CD8-positive, alpha-beta memory T cell (primary cell): ENCODE data around the gene EXOC2. TPM values are rescaled to one million over a fixed set of nuclear protein-coding genes. Genes with fewer than 3 reads are reported as not detected.
"Not testable (repeated sequence)": the region's sequence is repeated elsewhere in the genome, so short reads cannot be mapped to it uniquely, and the experiment has no call there.

Experiments used
- CTCF ChIA-PET: fragments of 350-600 bp; sonication (Branson Sonifier 250); formaldehyde crosslinking; loops from one replicate; lab custom pipeline; 2021; ENCODE audit warnings: antibody characterized with exemption; lab: Charles Lee
- POLR2A ChIA-PET: fragments of 350-600 bp; sonication (Branson Sonifier 250); formaldehyde crosslinking; loops from one replicate; lab custom pipeline; 2021; ENCODE audit warnings: antibody characterized with exemption; lab: Charles Lee
- DNase-seq, 5 donors: peaks; one replicate each; pipeline versions ENCODE4 v3.0.0 to v3.0.0-alpha.2; 2020 to 2022; ENCODE audit warnings: mixed read lengths in 1 of 5
- H3K27ac ChIP-seq: one replicate; pipeline ENCODE4 v1.7.0; 2013; ENCODE audit warnings: low read depth, mild to moderate bottlenecking, low read length, moderate library complexity
- H3K27me3 ChIP-seq: 2 replicates; pipeline ENCODE4 v1.7.0; 2013; ENCODE audit warnings: low read length, mild to moderate bottlenecking; ENCODE audit not compliant: insufficient read depth, poor library complexity, severe bottlenecking
- H3K36me3 ChIP-seq: 2 replicates; pipeline ENCODE4 v1.7.0; 2013; ENCODE audit warnings: mild to moderate bottlenecking, low read length, moderate library complexity; ENCODE audit not compliant: insufficient read depth
- H3K4me1 ChIP-seq: 2 replicates; pipeline ENCODE4 v1.7.0; 2013; ENCODE audit warnings: mild to moderate bottlenecking, low read length, moderate library complexity; ENCODE audit not compliant: insufficient read depth
- H3K4me3 ChIP-seq: 2 replicates; pipeline ENCODE4 v1.7.0; 2013; ENCODE audit warnings: mild to moderate bottlenecking, low read length
- H3K9me3 ChIP-seq: 2 replicates; pipeline ENCODE4 v1.7.0; 2013; ENCODE audit warnings: mild to moderate bottlenecking, low read length
- H3K27ac Mint-ChIP-seq, 8 donors: one replicate each; pipeline ENCODE4 v1.8.0; 2020 to 2021; ENCODE audit warnings: mixed read lengths in 8 of 8, mild to moderate bottlenecking in 6 of 8, inconsistent platforms in 3 of 8, moderate library complexity in 3 of 8
- H3K27me3 Mint-ChIP-seq, 2 donors: one replicate each; pipeline ENCODE4 v1.8.0; 2020 to 2021; ENCODE audit warnings: mixed read lengths in 2 of 2, mild to moderate bottlenecking in 1 of 2, moderate library complexity in 1 of 2
- H3K36me3 Mint-ChIP-seq, 3 donors: one replicate each; pipeline ENCODE4 v1.8.0; 2020 to 2021; ENCODE audit warnings: mixed read lengths in 3 of 3, inconsistent platforms in 1 of 3, mild to moderate bottlenecking in 1 of 3
- H3K4me1 Mint-ChIP-seq, 3 donors: one replicate each; pipeline ENCODE4 v1.8.0; 2020 to 2021; ENCODE audit warnings: mixed read lengths in 3 of 3, inconsistent platforms in 1 of 3, mild to moderate bottlenecking in 1 of 3
- H3K4me3 Mint-ChIP-seq, 7 donors: one replicate each; pipeline ENCODE4 v1.8.0; 2020 to 2021; ENCODE audit warnings: mixed read lengths in 7 of 7, mild to moderate bottlenecking in 6 of 7, moderate library complexity in 4 of 7, inconsistent platforms in 2 of 7
- H3K9me3 Mint-ChIP-seq, 5 donors: one replicate each; pipeline ENCODE4 v1.8.0; 2020 to 2022; ENCODE audit warnings: mixed read lengths in 5 of 5, mild to moderate bottlenecking in 3 of 5, moderate library complexity in 2 of 5, inconsistent platforms in 1 of 5
- polyA plus RNA-seq: library from polyadenylated mRNA; unstranded; fragments of 300-500 nt; fragmentation: Illumina TruSeq; gene quantifications from one replicate; pipeline ENCODE4 v1.2.3, GENCODE V29; 2021
- total RNA-seq, 2 experiments: library from RNA; stranded (reverse); gene quantifications; one replicate each; pipeline ENCODE4 v1.2.3, GENCODE V29; 2021

Gene EXOC2
- total and polyA plus RNA-seq, 3 experiments from 2014 or later: 41.5 to 44.6 (median 43.1) TPM

GRCh38 chr6:667253-667927, 25.5 kb downstream of the EXOC2 start:
- CTCF ChIA-PET: no interaction called here
- Mint-ChIP-seq H3K4me1 (peaks cover 41 to 51% (median 42%) of the 10 kb centered on the region in 3 donors), H3K36me3 (peaks cover 5 to 20% (median 9%) of the 10 kb centered on the region in 3 donors), H3K27ac (no peak overlapping the region), H3K9me3 (peaks cover 0 to 6% (median 3%) of the 10 kb centered on the region in 5 donors), H3K27me3 (peaks cover 0 to 1% of the 10 kb centered on the region in 2 donors), H3K4me3 (no peak overlapping the region)
- no peak for DNase-seq
- H3K27me3 ChIP-seq: no peaks in the 10 kb centered on the region
- POLR2A ChIA-PET: no interaction called here
- no peaks in the 10 kb centered on the region for H3K9me3 ChIP-seq
- no peak overlapping the region for H3K4me3 ChIP-seq
- H3K27ac ChIP-seq: no peak overlapping the region
- peaks cover 7% of the 10 kb centered on the region for H3K4me1 ChIP-seq
- no peaks in the 10 kb centered on the region for H3K36me3 ChIP-seq

GRCh38 chr6:665403-666267, 27.3 kb downstream of the EXOC2 start:
- ChIA-PET CTCF (no interaction called here), POLR2A (no interaction called here)
- H3K4me1 Mint-ChIP-seq: peaks cover 51 to 67% (median 54%) of the 10 kb centered on the region in 3 donors
- Histone ChIP-seq H3K27me3 (no peaks in the 10 kb centered on the region), H3K27ac (no peak overlapping the region), H3K36me3 (no peaks in the 10 kb centered on the region), H3K9me3 (no peaks in the 10 kb centered on the region), H3K4me3 (no peak overlapping the region), H3K4me1 (peaks cover 21% of the 10 kb centered on the region)
- peaks cover 0 to 6% (median 3%) of the 10 kb centered on the region in 5 donors for H3K9me3 Mint-ChIP-seq
- H3K36me3 Mint-ChIP-seq: peaks cover 3 to 16% (median 5%) of the 10 kb centered on the region in 3 donors
- no peak overlapping the region for H3K4me3 Mint-ChIP-seq
- H3K27me3 Mint-ChIP-seq: peaks cover 0 to 1% of the 10 kb centered on the region in 2 donors
- no peak overlapping the region for H3K27ac Mint-ChIP-seq
- DNase-seq: no peak

DNA sequence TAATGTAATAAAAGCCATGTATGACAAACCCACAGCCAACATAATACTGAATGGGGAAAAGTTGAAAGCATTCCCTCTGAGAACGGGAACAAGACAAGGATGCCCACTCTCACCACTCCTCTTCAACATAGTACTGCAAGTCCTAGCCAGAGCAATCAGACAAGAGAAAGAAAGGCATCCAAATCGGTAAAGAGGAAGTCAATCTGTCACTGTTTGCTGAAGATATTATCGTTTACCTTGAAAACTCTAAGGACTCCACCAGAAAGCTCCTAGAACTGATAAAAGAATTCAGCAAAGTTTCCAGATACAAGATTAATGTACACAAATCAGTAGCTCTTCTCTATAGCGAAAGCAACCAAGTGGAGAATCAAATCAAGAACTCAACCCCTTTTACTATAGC, 29.2 kb downstream of the EXOC2 start:
- H3K27ac Mint-ChIP-seq: peak overlapping the region in 1 of 8 donors; percentile 56
- CTCF ChIA-PET: not testable (repeated sequence)

GRCh38 chr6:659716-660581, 33.0 kb downstream of the EXOC2 start:
- H3K36me3 ChIP-seq: no peaks in the 10 kb centered on the region
- DNase-seq: peak in 1 of 5 donors; percentile 5
- H3K4me1 Mint-ChIP-seq: peaks cover 64 to 83% (median 78%) of the 10 kb centered on the region in 3 donors
- no peak overlapping the region for H3K27ac ChIP-seq
- peaks cover 12 to 24% (median 21%) of the 10 kb centered on the region in 3 donors for H3K36me3 Mint-ChIP-seq
- no peaks in the 10 kb centered on the region for H3K9me3 ChIP-seq
- H3K27me3 Mint-ChIP-seq: peaks cover 0 to 1% of the 10 kb centered on the region in 2 donors
- H3K27me3 ChIP-seq: no peaks in the 10 kb centered on the region
- H3K4me3 ChIP-seq: no peak overlapping the region
- peaks cover 0 to 2% (median 0%) of the 10 kb centered on the region in 5 donors for H3K9me3 Mint-ChIP-seq
- ChIA-PET CTCF (interaction anchor here (1.5 kb wide), 1 partner anchor 62 kb away, joined by 5 read pairs; no protein-coding TSS in a partner anchor), POLR2A (no interaction called here)
- H3K4me3 Mint-ChIP-seq: peak overlapping the region in 5 of 7 donors; percentile 13 to 79 (median 40)
- H3K27ac Mint-ChIP-seq: peak overlapping the region; percentile 31 to 79 (median 62)
- peaks cover 27% of the 10 kb centered on the region for H3K4me1 ChIP-seq

More for the DNA sequence above, 29.2 kb downstream of the EXOC2 start:
- H3K36me3 ChIP-seq, H3K9me3 Mint-ChIP-seq, POLR2A ChIA-PET, H3K27ac ChIP-seq, H3K9me3 ChIP-seq, H3K27me3 Mint-ChIP-seq, DNase-seq, H3K36me3 Mint-ChIP-seq, H3K4me3 ChIP-seq, H3K27me3 ChIP-seq: not testable (repeated sequence)
- peaks cover 66 to 74% (median 70%) of the 10 kb centered on the region in 3 donors for H3K4me1 Mint-ChIP-seq
- H3K4me1 ChIP-seq: peaks cover 27% of the 10 kb centered on the region
- peak overlapping the region in 2 of 7 donors; percentile 34 to 54 for H3K4me3 Mint-ChIP-seq

- H3K4me1 Mint-ChIP-seq: peaks cover 54 to 81% (median 68%) of the 10 kb centered on the region in 3 donors
- CTCF ChIA-PET: no interaction called here
- H3K27ac ChIP-seq: no peak overlapping the region
- DNase-seq: no peak
- no peaks in the 10 kb centered on the region for H3K36me3 ChIP-seq
- peaks cover 14 to 30% (median 17%) of the 10 kb centered on the region in 3 donors for H3K36me3 Mint-ChIP-seq
- H3K9me3 Mint-ChIP-seq: no peaks in the 10 kb centered on the region
- no peaks in the 10 kb centered on the region for H3K9me3 ChIP-seq
- POLR2A ChIA-PET: no interaction called here
- peaks cover 27% of the 10 kb centered on the region for H3K4me1 ChIP-seq
- no peak overlapping the region for H3K4me3 ChIP-seq
- no peaks in the 10 kb centered on the region for H3K27me3 Mint-ChIP-seq
- H3K4me3 Mint-ChIP-seq: no peak overlapping the region
- H3K27ac Mint-ChIP-seq: peak overlapping the region in 3 of 8 donors; percentile 1 to 52 (median 11)
- no peaks in the 10 kb centered on the region for H3K27me3 ChIP-seq
These were observed 34.7 kb downstream of the EXOC2 start for GRCh38 chr6:658244-658643.

DNA sequence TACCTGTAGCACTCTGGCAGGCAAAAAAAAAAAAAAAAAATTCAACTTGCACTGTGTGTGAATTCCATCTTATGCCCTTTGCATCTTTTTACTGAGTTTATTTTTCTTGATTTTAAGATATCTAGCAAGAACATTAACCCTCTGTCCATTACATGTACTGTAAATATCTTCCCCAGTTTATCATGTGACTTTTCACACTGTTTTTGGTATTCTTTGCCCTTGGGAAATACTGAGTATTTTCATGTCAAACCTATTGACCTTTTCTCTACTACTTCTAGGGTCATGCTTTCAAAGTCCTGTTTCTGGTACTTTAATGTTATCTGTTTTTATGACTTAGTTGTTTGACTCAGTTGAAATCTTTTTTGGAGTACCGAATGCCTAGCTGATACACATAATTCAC, 35.2 kb downstream of the EXOC2 start:
- H3K27me3 Mint-ChIP-seq: no peaks in the 10 kb centered on the region
- Histone ChIP-seq H3K4me1 (peaks cover 23% of the 10 kb centered on the region), H3K4me3 (no peak overlapping the region), H3K27me3 (no peaks in the 10 kb centered on the region), H3K9me3 (no peaks in the 10 kb centered on the region), H3K27ac (no peak overlapping the region), H3K36me3 (no peaks in the 10 kb centered on the region)
- H3K36me3 Mint-ChIP-seq: peaks cover 14 to 30% (median 17%) of the 10 kb centered on the region in 3 donors
- ChIA-PET CTCF (no interaction called here), POLR2A (no interaction called here)
- H3K4me1 Mint-ChIP-seq: peaks cover 54 to 81% (median 68%) of the 10 kb centered on the region in 3 donors
- H3K9me3 Mint-ChIP-seq: no peaks in the 10 kb centered on the region
- no peak for DNase-seq
- no peak overlapping the region for H3K4me3 Mint-ChIP-seq
- peak overlapping the region in 4 of 8 donors; percentile 1 to 52 (median 12) for H3K27ac Mint-ChIP-seq

GRCh38 chr6:656460-657252, 36.3 kb downstream of the EXOC2 start, which contains the start of gene HUS1B:
TSS of gene HUS1B (minus strand) at chr6:657100. CDS start at chr6:656944, 156 bp downstream.
- POLR2A ChIA-PET: no interaction called here
- no peak within 1 kb of the TSS for H3K27ac ChIP-seq
- no peaks in the 10 kb centered on the region for H3K36me3 ChIP-seq
- peaks cover 17% of the 10 kb centered on the region for H3K4me1 ChIP-seq
- Mint-ChIP-seq H3K4me3 (peak within 1 kb of the TSS in 2 of 7 donors; percentile 41 to 50), H3K4me1 (peaks cover 46 to 75% (median 65%) of the 10 kb centered on the region in 3 donors), H3K9me3 (no peaks in the 10 kb centered on the region), H3K27me3 (no peaks in the 10 kb centered on the region), H3K27ac (peak within 1 kb of the TSS in 5 of 8 donors; percentile 1 to 52 (median 23)), H3K36me3 (peaks cover 16 to 30% (median 17%) of the 10 kb centered on the region in 3 donors)
- no peaks in the 10 kb centered on the region for H3K27me3 ChIP-seq
- H3K9me3 ChIP-seq: no peaks in the 10 kb centered on the region
- no peak within 1 kb of the TSS for H3K4me3 ChIP-seq
- no peak for DNase-seq
- CTCF ChIA-PET: no interaction called here
